ENCODE data around the gene G6PC2.

G6PC2 gene

DNA sequence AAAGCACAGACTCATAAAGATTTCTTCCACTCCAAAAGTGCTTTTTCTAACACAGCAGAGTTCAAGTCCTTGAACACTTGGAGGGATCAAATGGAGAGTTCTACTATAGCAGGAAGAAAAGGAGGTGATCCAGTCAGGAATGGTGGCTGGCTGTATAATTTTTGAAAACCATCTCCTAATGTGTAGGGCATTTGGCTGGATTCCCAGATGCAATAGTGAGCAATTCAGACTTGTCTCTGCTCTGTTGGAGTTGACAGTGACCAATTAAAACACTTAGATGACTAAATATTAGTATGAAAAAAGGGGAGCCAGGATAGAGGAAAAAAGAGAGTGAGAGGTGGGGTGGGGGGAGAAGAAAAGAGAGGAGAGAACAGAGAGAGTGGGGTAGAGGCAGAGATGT is 5.3 kb upstream of the G6PC2 start:
- TF ChIP-seq, protein P1, sequence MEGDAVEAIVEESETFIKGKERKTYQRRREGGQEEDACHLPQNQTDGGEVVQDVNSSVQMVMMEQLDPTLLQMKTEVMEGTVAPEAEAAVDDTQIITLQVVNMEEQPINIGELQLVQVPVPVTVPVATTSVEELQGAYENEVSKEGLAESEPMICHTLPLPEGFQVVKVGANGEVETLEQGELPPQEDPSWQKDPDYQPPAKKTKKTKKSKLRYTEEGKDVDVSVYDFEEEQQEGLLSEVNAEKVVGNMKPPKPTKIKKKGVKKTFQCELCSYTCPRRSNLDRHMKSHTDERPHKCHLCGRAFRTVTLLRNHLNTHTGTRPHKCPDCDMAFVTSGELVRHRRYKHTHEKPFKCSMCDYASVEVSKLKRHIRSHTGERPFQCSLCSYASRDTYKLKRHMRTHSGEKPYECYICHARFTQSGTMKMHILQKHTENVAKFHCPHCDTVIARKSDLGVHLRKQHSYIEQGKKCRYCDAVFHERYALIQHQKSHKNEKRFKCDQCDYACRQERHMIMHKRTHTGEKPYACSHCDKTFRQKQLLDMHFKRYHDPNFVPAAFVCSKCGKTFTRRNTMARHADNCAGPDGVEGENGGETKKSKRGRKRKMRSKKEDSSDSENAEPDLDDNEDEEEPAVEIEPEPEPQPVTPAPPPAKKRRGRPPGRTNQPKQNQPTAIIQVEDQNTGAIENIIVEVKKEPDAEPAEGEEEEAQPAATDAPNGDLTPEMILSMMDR (conservative IDR thresholded peaks at IDR 0.05), result no peak
- H3K27ac ChIP-seq, result no peak overlapping the region

DNA sequence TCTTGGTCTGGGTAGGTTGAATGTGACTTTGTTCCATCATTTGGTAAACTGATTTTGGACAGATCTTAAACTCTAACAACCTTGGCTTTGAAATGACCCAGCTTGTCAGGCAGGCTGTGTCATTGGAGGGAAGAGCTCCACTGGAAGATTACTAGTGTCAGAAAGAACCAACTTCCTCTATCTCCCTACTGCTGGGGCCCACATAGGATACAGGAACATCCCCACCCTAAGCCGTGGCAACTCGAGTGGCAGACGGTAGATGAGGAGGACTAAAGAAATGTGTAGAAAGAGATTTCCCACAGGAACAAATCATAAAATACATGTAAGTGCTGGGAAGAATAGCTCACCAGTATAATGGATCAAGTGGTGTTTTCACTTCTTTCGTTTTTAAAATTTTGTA is 4.3 kb upstream of the G6PC2 start:
- TF ChIP-seq, protein P1 (conservative IDR thresholded peaks at IDR 0.05), result no peak
- H3K27ac ChIP-seq, result no peak overlapping the region

DNA sequence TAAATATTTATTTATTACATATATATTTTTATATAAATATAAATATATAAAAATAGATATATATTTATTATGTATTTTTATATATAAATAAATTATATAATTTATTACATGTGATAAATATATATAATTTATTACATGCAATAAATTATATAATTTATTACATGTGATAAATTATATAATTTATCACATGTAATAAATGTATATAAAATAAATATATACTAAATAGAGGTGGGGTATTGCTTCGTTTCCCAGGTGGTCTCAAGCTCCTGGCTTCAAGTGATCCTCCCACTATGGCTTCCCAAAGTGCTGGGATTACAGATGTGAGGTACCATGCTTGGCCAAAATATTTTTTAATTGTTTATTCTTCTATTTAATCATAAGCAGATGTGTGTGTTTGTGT is 3.6 kb upstream of the G6PC2 start:
- no peak overlapping the region for H3K27ac ChIP-seq
- TF ChIP-seq, protein P1 (conservative IDR thresholded peaks at IDR 0.05), result no peak

DNA sequence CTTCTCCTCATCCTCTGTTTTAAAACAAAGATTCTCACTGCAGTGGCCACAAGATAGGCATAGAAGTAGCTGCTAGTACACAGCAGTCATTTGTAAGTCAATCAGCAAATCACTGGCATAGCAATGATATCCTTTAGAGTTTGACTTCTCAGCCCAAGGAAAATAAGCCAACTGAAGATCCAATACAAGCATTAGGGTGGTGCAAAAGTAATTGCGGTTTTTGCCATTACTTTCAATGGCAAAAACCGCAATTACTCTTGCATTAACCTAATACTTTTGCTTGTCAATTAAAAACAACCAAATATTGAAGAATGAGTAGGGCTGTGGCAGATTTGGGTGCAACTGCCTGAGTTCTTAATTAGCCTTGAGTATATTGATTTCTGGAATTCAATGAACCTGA is 2.8 kb downstream of the G6PC2 start:
- TF ChIP-seq, protein P1 (conservative IDR thresholded peaks at IDR 0.05), result no peak
- no peak overlapping the region for H3K27ac ChIP-seq

DNA sequence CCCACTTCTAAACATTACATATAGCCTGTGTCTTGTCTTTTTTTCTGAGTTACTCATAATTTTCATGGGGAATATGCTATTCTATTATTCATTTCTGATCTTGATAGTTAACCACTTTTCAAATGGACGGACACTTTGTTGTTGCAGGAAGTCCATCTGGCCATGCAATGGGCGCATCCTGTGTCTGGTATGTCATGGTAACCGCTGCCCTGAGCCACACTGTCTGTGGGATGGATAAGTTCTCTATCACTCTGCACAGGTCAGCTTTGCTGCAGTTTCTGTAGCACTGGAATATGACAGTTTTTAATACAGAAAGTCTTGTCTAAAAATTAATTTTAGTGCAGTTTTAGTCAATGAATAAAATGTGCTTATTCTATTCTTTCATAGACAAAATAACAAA is 3.3 kb downstream of the G6PC2 start:
- TF ChIP-seq, protein P1 (conservative IDR thresholded peaks at IDR 0.05), result no peak
- no peak overlapping the region for H3K27ac ChIP-seq

DNA sequence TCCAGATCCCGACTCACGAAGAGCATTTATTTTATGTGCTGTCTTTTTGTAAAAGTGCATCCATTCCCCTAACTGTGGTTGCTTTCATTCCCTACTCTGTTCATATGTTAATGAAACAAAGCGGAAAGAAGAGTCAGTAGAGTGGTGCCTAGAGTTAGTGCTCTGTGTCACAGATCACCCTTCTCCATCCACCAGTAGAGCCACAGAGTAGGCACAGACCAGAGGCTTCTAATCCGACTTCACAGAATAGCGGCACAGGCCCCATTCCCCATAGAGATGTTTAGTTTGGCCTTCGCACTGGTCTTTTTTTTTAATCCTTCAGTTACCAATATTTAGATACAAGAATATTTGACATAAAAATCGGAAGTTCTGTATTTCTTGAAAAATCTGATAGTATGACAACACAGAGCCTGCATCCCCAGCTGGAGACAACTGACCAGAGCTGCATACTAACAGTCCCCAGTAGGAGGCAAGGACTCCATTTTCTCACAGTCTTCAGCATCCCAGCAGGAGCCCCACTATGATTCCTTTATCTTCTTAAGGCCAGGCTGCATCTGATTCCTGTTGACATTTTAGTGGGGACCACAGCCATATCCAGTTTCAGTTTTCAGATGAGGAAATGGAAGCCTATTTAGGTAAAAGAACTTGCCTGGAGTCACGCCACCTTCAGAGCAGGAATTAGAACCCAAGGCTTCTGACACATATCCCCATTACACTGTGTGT is 7.0 kb downstream of the G6PC2 start:
- TF ChIP-seq, protein P1 (conservative IDR thresholded peaks at IDR 0.05), result no peak

DNA sequence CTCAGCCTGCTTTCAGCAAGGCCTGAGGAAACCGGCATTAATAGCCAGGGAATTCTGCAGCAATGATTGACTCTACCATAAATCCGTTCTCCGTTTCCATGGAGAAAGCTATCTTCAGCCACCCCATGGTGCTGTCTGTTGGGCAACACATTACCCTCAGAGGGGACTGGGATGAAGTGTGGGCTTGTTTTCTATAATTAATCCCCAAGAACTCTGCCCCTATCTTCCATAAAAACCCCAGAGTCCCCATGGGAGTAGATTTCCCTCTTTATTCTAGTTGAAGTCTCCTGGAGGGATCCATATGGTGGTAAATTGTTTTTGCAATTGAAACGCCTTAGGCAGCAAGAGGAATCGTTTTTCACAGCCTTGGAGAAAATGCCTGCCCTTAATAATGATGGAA is 9.2 kb downstream of the G6PC2 start:
- no peak overlapping the region for H3K27ac ChIP-seq
- TF ChIP-seq, protein P1 (conservative IDR thresholded peaks at IDR 0.05), result no peak

More for the DNA sequence above, 7.0 kb downstream of the G6PC2 start:
- H3K27ac ChIP-seq, result no peak overlapping the region
